WTC11 (cell line): ENCODE measurements around the gene FFAR1. TPM values are rescaled to one million over a fixed set of nuclear protein-coding genes. Genes with fewer than 3 reads are reported as not detected.
A peak's percentile ranks its signal among the peaks of the same experiment; 100 is the strongest.

Source experiments
- ATAC-seq: fragments of 200-7000 bp; cut with Tn5 transposase; 2 replicates; pipeline ENCODE4 v1.10.0; 2021; ENCODE audit warnings: mild to moderate bottlenecking, moderate library complexity
- CTCF ChIA-PET: fragments of 300-600 bp; sonication (Branson Sonifier 250); formaldehyde crosslinking; loops from one replicate; lab custom pipeline; 2021; ENCODE audit warnings: antibody characterized with exemption; lab: Charles Lee
- POLR2A ChIA-PET: fragments of 350-600 bp; sonication (Branson Sonifier 250); formaldehyde crosslinking; loops from one replicate; lab custom pipeline; 2021; ENCODE audit warnings: antibody characterized with exemption; lab: Charles Lee
- DNase-seq: peaks from one replicate; pipeline ENCODE4 v3.0.0; 2021; ENCODE audit warnings: low spot score
- H3K27ac Mint-ChIP-seq: 2 replicates; pipeline ENCODE4 v1.8.0; 2021; ENCODE audit warnings: mixed read lengths
- H3K27me3 Mint-ChIP-seq: 2 replicates; pipeline ENCODE4 v1.8.0; 2021; ENCODE audit warnings: low read depth, mild to moderate bottlenecking, moderate library complexity, mixed read lengths
- H3K36me3 Mint-ChIP-seq: 2 replicates; pipeline ENCODE4 v1.8.0; 2021; ENCODE audit warnings: mixed read lengths
- H3K4me1 Mint-ChIP-seq: 2 replicates; pipeline ENCODE4 v1.8.0; 2022; ENCODE audit warnings: mixed read lengths
- H3K4me3 Mint-ChIP-seq: 2 replicates; pipeline ENCODE4 v1.8.0; 2021; ENCODE audit warnings: mild to moderate bottlenecking, moderate library complexity, mixed read lengths
- H3K9me3 Mint-ChIP-seq: 2 replicates; pipeline ENCODE4 v1.8.0; 2021; ENCODE audit warnings: mixed read lengths
- ETV6 ChIP-seq: sonication (generic); formaldehyde crosslinking; IDR thresholded peaks from 2 replicates; pipeline ENCODE4 v1.8.1; 2022; ENCODE audit warnings: mild to moderate bottlenecking, missing genetic modification reagents
- GRHL2 ChIP-seq: fragments of 250-450 bp; sonication (Bioruptor Pico); IDR thresholded peaks from 2 replicates; pipeline ENCODE4 v1.8.0; 2022; ENCODE audit warnings: mild to moderate bottlenecking, moderate library complexity; ENCODE audit not compliant: insufficient replicate concordance, severe bottlenecking
- GTF2I ChIP-seq: fragments of 250-450 bp; sonication (Bioruptor Pico); conservative IDR thresholded peaks from 2 replicates; pipeline ENCODE4 v1.4.0; 2021; ENCODE audit warnings: mild to moderate bottlenecking
- RORB ChIP-seq: fragments of 250-450 bp; sonication (Bioruptor Pico); IDR thresholded peaks from 2 replicates; pipeline ENCODE4 v1.9.0; 2021; ENCODE audit warnings: mild to moderate bottlenecking
- TCF7 ChIP-seq: sonication (generic); formaldehyde crosslinking; IDR thresholded peaks from 2 replicates; pipeline ENCODE4 v1.8.0; 2022; ENCODE audit warnings: mild to moderate bottlenecking, low read depth, missing genetic modification reagents, moderate library complexity
- TP53 ChIP-seq: sonication (generic); formaldehyde crosslinking; IDR thresholded peaks from 2 replicates; pipeline ENCODE4 v1.8.1; 2023; ENCODE audit warnings: mild to moderate bottlenecking, missing genetic modification reagents
- ZBTB43 ChIP-seq: sonication (generic); formaldehyde crosslinking; IDR thresholded peaks from 2 replicates; pipeline ENCODE4 v1.8.1; 2023; ENCODE audit warnings: mild to moderate bottlenecking, missing genetic modification reagents
- ZNF121 ChIP-seq: sonication (generic); formaldehyde crosslinking; IDR thresholded peaks from 2 replicates; pipeline ENCODE4 v1.8.0; 2023; ENCODE audit warnings: missing genetic modification reagents
- ZNF281 ChIP-seq: sonication (generic); formaldehyde crosslinking; IDR thresholded peaks from 2 replicates; pipeline ENCODE4 v1.8.0; 2023; ENCODE audit warnings: mild to moderate bottlenecking, missing genetic modification reagents
- total RNA-seq: library from RNA; stranded (reverse); gene quantifications from 3 replicates; pipeline ENCODE4 v1.2.3, GENCODE V29; 2021
- TF ChIP-seq, protein P1 (sequence below): sonication (generic); formaldehyde crosslinking; IDR thresholded peaks from 2 replicates; pipeline ENCODE4 v1.8.1; 2023; ENCODE audit warnings: mild to moderate bottlenecking, missing genetic modification reagents
- TF ChIP-seq, protein P2 (sequence below): fragments of 200-600 bp; IDR thresholded peaks from 2 replicates; pipeline ENCODE4 v1.8.0; 2022; ENCODE audit warnings: antibody characterized with exemption

The FFAR1 gene
- total RNA-seq, 1 experiment from 2014 or later: 0.07 TPM

- ChIA-PET CTCF (no interaction called here), POLR2A (no interaction called here)
- no peak overlapping the region for H3K27ac Mint-ChIP-seq
- TF ChIP-seq RORB: no peak
- H3K4me1 Mint-ChIP-seq: no peaks in the 10 kb centered on the region
- no peak overlapping the region for H3K4me3 Mint-ChIP-seq
- H3K9me3 Mint-ChIP-seq: no peaks in the 10 kb centered on the region; the same call in 1 of the 2 replicates
- no peaks in the 10 kb centered on the region; the same call in 1 of the 2 replicates for H3K27me3 Mint-ChIP-seq
- no peak for DNase-seq
- ATAC-seq: no peak
- no peaks in the 10 kb centered on the region for H3K36me3 Mint-ChIP-seq
Measured at GRCh38 chr19:35303357-35303915, 44.3 kb upstream of the FFAR1 start.

DNA sequence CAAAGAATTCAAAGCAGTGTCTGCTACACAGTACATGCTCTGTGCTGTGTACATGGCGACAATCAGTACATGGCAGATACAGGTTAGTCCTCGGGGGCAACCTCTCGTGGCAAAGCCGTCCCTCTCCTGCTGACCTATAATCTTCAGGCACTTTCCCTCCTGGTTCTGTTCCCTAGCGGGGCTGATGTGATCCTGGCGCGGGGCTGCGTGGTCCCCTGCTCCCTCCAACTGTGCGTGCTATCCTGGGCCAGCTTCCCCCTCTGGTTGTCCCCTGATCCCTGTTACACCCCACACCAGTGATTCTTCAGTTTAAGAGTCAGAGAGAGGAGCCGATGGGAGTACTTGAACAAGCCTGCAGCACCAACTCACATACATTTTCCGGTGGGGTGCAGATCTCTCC is 43.7 kb upstream of the FFAR1 start:
- no peak for ATAC-seq
- TF ChIP-seq ETV6 (CRISPR knock-in tag) (no peak), ZNF281 (CRISPR knock-in tag) (no peak), TCF7 (CRISPR knock-in tag) (no peak), GRHL2 (CRISPR knock-in tag) (no peak), ZBTB43 (CRISPR knock-in tag) (no peak)
- TF ChIP-seq, protein P1, sequence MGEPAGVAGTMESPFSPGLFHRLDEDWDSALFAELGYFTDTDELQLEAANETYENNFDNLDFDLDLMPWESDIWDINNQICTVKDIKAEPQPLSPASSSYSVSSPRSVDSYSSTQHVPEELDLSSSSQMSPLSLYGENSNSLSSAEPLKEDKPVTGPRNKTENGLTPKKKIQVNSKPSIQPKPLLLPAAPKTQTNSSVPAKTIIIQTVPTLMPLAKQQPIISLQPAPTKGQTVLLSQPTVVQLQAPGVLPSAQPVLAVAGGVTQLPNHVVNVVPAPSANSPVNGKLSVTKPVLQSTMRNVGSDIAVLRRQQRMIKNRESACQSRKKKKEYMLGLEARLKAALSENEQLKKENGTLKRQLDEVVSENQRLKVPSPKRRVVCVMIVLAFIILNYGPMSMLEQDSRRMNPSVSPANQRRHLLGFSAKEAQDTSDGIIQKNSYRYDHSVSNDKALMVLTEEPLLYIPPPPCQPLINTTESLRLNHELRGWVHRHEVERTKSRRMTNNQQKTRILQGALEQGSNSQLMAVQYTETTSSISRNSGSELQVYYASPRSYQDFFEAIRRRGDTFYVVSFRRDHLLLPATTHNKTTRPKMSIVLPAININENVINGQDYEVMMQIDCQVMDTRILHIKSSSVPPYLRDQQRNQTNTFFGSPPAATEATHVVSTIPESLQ: no peak
- TF ChIP-seq, all 79 proteins: peak for 0
- H3K9me3 Mint-ChIP-seq: no peaks in the 10 kb centered on the region; the same call in 1 of the 2 replicates
- ChIA-PET POLR2A (interaction anchor here (0.6 kb wide), 1 partner anchor 1681 kb away, joined by 3 read pairs; no protein-coding TSS in a partner anchor), CTCF (interaction anchor here (0.5 to 2.1 kb wide), 2 partner anchors 49 to 73 kb away, joined by 3 to 10 read pairs; no protein-coding TSS in a partner anchor)
- H3K27me3 Mint-ChIP-seq: no peaks in the 10 kb centered on the region; the same call in 1 of the 2 replicates
- DNase-seq: no peak
- H3K4me1 Mint-ChIP-seq: no peaks in the 10 kb centered on the region
- no peak overlapping the region for H3K4me3 Mint-ChIP-seq
- H3K27ac Mint-ChIP-seq: no peak overlapping the region
- H3K36me3 Mint-ChIP-seq: no peaks in the 10 kb centered on the region

DNA sequence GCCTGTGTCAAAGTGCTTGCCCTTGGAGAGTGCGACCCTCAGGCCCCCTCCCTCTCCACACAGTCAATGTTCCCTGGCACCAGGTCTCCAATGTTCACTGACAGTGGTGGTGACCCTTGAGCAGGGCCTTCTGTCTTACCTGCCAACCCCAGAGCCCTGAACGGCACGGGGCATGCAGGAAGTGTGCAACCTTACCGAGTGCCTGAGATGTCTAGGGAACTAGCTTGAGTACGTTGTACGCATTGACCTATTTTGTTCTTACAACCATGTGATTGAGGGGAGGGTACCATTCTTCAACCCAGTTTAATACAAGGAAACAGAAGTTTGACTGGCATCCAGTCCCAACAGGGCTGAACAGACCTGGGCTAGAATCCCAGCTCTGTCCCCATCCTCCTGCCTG is 42.5 kb upstream of the FFAR1 start:
- CTCF ChIA-PET: interaction anchor here (1.6 to 2.1 kb wide), 3 partner anchors 23 to 190 kb away, joined by 4 to 10 read pairs (median 7); partner anchors contain the start of gene CD22

GRCh38 chr19:35306473-35307246 is 41.0 kb upstream of the FFAR1 start:
- POLR2A ChIA-PET: no interaction called here
- TF ChIP-seq ZNF121 (CRISPR knock-in tag) (peak; percentile 98), TP53 (CRISPR knock-in tag) (no peak), RORB (no peak), GTF2I (CRISPR knock-in tag) (peak; percentile 91)
- TF ChIP-seq, protein P2, sequence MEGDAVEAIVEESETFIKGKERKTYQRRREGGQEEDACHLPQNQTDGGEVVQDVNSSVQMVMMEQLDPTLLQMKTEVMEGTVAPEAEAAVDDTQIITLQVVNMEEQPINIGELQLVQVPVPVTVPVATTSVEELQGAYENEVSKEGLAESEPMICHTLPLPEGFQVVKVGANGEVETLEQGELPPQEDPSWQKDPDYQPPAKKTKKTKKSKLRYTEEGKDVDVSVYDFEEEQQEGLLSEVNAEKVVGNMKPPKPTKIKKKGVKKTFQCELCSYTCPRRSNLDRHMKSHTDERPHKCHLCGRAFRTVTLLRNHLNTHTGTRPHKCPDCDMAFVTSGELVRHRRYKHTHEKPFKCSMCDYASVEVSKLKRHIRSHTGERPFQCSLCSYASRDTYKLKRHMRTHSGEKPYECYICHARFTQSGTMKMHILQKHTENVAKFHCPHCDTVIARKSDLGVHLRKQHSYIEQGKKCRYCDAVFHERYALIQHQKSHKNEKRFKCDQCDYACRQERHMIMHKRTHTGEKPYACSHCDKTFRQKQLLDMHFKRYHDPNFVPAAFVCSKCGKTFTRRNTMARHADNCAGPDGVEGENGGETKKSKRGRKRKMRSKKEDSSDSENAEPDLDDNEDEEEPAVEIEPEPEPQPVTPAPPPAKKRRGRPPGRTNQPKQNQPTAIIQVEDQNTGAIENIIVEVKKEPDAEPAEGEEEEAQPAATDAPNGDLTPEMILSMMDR: peak; percentile 37; the same call in 1 of the 2 replicates
- TF ChIP-seq, all 79 proteins: peak for 3
- no peak overlapping the region for H3K4me3 Mint-ChIP-seq
- no peaks in the 10 kb centered on the region for H3K36me3 Mint-ChIP-seq
- no peaks in the 10 kb centered on the region for H3K4me1 Mint-ChIP-seq
- CTCF ChIA-PET: interaction anchor here (0.9 to 2.1 kb wide), 11 partner anchors 9 to 263 kb away, joined by 3 to 12 read pairs (median 4); partner anchors contain the start of gene CD22
- H3K27ac Mint-ChIP-seq: no peak overlapping the region
- H3K9me3 Mint-ChIP-seq: no peaks in the 10 kb centered on the region; the same call in 1 of the 2 replicates
- ATAC-seq (peak; percentile 87), DNase-seq (peak; percentile 52)
- H3K27me3 Mint-ChIP-seq: no peaks in the 10 kb centered on the region; the same call in 1 of the 2 replicates

More for the DNA sequence above, 42.5 kb upstream of the FFAR1 start:
- POLR2A ChIA-PET: interaction anchor here (1.0 kb wide), 1 partner anchor 205 kb away, joined by 3 read pairs; no protein-coding TSS in a partner anchor
- Mint-ChIP-seq H3K4me3 (no peak overlapping the region), H3K9me3 (no peaks in the 10 kb centered on the region; the same call in 1 of the 2 replicates), H3K36me3 (no peaks in the 10 kb centered on the region), H3K4me1 (no peaks in the 10 kb centered on the region), H3K27ac (no peak overlapping the region), H3K27me3 (no peaks in the 10 kb centered on the region; the same call in 1 of the 2 replicates)
- DNase-seq (no peak), ATAC-seq (no peak)
- no peak for TF ChIP-seq GTF2I (CRISPR knock-in tag)
